ENCODE results near the gene AQP7.

DNA sequence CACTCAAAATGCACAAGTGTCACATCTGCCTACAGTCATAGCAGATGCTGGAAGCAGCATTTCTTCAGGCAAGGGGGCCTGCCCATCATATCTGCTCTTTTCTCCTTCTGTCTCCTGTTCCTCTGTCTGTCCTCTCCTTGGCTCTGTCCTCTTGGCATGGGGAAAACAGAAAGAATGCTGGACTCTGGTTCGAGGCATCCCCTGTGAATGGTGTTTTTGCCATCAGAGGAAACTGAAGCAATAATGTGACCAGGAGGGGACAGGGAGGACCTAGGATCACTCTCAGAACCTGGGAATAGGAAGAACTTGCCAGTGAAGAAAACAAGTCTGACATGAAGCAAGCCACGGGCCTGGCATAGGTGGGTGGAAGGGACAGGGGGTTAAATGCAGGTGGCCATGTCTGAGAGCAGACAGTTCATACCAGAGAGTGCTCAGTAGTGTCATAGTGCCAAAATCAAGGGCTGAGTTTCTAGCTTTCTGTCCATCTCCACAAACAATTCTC is 35.3 kb downstream of the AQP7 start:
- TF ChIP-seq, protein P1, sequence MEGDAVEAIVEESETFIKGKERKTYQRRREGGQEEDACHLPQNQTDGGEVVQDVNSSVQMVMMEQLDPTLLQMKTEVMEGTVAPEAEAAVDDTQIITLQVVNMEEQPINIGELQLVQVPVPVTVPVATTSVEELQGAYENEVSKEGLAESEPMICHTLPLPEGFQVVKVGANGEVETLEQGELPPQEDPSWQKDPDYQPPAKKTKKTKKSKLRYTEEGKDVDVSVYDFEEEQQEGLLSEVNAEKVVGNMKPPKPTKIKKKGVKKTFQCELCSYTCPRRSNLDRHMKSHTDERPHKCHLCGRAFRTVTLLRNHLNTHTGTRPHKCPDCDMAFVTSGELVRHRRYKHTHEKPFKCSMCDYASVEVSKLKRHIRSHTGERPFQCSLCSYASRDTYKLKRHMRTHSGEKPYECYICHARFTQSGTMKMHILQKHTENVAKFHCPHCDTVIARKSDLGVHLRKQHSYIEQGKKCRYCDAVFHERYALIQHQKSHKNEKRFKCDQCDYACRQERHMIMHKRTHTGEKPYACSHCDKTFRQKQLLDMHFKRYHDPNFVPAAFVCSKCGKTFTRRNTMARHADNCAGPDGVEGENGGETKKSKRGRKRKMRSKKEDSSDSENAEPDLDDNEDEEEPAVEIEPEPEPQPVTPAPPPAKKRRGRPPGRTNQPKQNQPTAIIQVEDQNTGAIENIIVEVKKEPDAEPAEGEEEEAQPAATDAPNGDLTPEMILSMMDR (IDR thresholded peaks at IDR 0.05) = no peak
- no peak for TF ChIP-seq POLR2AphosphoS5 (IDR thresholded peaks at IDR 0.05)
